COLO668 (cell line): Measurements from ENCODE around the gene ABTB2.
"Not testable (repeated sequence)": the region's sequence is repeated elsewhere in the genome, so short reads cannot be mapped to it uniquely, and the experiment has no call there.

Experiments
- DNase-seq: peaks from one replicate; lab custom pipeline; 2025; ENCODE audit not compliant: unreplicated experiment; lab: John Stamatoyannopoulos, UW

ABTB2 gene

DNA sequence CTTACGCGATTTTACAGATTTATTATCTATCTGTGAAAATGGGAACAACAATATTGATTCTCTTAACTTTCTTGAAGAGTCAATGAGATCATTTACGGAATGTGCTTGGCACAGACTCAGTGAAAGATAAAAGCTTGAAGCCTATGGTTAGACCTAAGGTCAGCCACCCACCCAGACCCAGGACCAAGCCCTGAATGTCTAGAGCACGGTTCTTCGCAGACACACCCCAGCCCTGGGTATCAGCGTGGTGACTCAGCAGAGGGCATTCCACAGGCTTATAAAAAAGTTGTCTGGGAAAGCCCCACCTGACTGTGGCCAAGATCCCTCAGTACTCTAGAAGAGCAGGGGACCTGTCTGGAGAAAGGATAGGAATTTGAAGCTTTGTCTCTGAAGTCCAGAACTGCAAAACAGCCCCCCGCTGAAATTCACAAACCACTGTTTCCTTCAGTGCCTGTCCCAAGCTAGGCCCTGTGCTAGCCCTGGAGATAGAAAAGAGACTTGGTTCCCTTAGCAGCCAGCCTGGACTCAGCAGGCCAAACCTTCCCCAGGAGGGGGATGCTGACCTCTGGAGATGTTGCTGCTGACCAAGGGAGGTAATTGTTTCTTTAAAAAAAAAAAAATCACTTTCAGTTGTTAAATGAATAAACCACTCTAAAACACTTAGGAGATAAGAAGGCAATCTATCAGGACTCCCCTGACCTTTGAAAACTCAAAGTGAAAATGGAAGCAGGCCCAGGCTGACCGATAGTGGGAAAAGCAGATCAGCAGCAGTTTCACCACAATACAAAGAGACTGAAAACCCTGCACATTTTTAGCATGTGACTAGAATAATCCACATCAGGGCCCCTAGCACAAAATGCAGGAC lies 114.0 kb downstream of the ABTB2 start:
- DNase-seq, result no peak

DNA sequence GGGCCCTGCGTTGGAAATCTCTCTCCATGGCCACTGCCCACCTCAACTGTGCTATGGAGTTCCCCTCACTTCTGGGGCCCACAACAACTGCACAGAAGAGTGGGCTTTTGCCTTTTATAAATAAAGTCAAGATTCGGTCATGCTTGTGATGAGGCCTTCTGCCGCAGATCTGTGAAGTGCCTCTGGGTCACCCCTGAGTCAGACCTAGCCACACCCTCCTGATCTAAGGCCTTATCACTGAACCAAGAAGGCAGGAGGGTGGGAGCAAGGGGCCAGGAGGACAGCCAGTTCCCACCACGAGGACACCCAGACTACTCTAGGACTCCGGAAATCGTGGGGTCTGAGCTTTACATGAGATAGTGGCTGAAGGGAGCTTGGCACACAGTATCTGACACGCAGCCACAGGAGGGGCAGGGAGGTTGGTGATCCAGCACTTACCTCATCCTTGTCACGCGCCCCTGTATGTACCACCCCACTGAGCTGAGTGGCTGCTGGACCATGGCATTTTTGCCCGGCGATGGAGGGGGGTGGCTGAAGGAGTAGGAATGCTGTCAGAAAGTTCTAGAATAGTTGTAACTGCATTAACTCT lies 115.7 kb downstream of the ABTB2 start:
- no peak for DNase-seq

DNA sequence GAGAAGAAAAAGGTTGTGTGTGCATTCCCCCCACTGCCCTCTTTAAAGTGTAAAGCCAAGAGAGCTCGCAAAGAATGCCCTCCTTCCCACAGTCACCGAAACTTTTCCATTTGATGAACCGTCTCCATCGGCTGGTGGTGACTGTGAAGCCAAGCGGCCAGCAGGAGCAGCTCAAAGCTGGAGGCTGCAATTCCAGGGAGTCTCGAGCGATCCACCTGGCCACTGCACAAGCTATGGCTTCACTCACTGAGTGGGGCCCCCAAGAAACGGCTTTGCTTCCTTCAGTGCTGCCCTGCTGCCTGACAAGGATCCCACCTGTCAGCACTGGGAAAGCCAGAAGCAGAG lies 117.7 kb downstream of the ABTB2 start:
- DNase-seq, result no peak

DNA sequence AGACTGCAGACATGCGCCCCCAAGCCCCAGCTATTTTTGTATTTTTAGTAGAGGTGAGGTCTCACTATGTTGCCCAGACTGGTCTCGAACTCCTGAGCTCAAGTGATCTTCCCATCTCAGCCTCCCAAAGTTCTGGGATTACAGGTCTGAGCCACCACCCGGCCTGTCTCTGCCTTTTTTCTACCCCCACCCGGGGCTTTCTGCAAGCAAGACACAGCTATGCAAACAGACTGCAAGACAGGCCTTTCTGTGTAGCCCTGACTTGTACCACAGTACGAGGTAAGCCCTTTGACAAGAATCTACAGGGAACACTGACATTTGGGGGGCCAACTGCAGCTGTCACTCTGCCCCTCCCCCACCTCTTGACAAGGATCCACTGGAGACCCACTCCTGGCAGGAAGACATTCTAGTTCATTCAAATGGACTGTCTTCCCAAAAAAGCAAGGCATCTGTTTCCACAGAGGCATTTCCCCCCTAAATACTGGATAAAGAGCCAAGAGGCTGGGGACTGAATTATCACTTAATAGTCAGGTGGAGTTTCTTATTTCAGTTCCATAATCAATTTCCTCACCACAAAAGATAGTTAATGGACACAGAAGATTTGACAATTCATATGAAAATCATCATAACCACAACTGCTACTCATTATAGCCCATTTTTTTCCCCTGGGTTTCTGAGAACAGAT lies 118.2 kb downstream of the ABTB2 start:
- DNase-seq, result no peak

DNA sequence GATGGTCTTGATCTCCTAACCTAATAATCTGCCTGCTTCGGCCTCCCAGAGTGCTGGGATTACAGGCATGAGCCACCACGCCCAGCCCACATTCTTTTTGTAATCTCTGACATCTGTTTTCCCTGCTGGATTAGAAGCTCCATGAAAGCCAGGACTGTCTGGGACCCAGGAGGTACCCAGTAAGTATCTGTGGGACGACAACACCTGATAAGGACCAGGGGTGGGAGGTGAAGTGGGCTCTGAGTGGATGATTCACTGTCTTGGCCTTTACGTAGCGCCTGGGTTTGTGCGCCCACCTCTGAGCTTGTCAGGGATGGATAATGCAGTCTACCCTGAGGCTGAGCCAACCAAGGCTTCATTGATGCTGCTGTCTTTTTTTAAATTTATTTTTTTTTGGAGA lies 118.8 kb downstream of the ABTB2 start:
- no peak for DNase-seq

DNA sequence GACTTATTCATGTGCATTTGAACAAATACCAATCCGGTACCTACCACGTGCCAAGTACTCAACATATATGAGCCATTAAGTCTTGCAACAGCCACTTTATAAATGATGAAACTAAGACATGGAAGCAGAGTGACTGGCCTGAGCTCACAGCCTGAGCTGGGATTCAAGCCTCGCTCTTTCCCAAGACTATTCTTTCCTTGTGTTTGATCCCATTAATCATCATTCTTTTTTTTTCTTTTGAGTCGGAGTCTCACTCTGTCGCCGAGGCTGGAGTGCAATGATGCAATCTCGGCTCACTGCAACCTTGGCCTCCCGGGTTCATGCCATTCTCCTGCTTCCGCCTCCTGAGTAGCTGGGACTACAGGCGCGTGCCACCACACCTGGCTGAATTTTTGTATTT lies 119.3 kb downstream of the ABTB2 start:
- no peak for DNase-seq

DNA sequence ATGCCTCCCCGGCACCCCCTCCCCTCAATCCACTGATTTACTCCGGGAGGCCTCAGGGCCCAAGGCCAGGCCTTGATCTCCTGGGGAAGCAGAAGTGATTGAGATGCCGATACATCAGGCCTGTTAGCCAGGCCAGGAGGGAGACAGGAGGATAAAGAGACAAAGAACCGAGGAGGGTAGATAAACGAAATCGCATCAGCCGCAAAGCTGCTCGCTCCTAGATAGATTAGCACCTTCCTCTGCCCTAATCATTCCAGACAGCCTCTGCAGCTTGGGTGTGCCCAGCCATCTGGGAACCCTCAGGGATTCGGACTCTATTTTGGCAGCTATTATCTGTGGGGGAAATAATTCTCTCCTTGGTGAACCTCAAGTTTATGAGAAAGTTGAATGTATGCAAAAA lies 121.2 kb downstream of the ABTB2 start:
- DNase-seq, result no peak

DNA sequence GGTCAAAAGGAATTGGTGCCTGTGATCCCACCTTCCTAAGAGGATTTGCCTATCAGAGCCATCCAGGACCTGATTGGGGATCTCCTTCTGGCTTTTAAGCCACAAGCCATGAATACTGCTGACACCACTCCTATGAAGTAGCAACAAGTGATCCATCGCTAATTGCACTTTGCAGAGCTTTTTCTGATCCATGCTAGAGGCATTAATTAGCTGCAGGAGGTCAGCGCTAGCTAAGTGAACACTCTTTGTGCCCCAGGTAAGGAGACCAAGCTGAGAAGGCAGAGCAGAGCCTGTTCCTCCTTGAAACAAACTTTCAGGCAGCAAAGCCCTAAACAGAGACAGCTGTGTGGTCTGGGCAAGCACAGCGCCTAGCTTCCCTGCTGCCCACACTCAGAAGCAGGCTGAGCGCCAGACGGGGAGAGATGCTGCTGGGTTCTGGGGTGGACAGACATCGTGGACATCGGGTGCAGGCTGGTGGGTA lies 122.2 kb downstream of the ABTB2 start:
- DNase-seq, result no peak

DNA sequence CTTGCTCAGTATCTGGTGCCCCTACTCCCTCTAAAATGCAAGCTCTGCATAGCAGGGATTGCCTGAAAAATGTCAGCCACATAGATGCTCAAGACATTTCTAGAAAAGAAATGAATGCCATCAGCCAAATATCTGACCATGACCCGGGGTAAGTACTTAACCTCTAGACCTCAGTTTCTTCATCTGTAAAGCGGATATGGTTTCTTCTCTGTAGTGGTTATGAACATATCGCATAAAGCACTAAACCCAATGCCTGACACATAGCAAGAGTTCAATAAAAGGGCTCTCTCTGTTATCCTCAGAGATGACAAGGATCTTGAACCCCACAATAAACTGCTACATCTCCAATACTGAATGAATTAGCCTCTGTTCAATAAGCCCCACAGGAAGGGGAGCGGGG lies 122.6 kb downstream of the ABTB2 start:
- DNase-seq, result no peak

DNA sequence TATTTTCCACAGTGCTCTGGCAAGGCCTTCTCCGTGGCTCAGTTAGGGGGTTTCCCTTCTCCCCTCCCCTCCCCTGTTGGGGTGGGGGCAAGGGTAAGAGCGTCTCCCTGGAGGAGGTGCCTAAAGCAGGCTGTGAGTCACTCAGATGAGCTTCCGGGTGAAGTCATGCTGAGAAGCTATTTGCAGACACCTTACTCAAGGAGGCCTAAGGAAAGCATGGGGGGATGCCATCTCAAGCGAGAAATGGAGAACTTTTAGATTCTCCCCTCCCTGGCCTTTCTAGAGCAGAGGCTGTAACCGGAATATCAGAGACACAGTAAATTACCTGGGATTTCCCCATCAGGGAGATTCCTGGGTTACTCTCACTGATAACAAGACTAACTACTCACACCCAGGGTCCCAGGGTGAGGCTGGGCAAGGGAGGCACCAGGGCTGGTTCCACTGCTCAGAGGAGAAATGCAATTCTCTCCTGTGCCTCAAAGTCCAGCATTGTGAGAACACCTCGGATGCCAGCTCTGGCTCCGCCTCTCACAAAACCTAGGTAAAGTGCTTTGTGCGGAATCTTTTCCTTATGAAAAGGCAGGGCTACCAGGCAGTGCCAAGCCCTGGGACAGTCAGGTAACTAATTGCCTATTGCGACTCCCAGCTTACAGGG lies 123.6 kb downstream of the ABTB2 start:
- DNase-seq, result no peak

DNA sequence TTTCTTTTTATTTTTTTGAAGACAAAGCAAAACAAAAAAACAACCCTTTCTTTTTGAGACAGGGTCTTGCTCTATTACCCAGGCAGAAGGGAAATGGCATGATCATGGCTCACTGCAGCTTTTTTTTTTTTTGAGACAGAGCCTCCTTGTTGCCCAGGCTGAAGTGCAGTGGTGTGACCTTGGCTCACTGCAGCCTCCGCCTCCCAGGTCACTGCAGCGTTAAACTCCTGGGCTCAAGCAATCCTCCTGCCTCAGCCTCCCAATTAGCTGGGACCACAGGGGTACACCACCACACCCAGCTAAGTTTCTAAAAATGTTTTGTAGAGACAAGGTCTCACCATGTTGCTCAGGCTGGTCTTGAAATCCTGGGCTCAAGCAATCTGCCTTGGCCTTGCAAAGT lies 124.6 kb downstream of the ABTB2 start:
- no peak for DNase-seq

DNA sequence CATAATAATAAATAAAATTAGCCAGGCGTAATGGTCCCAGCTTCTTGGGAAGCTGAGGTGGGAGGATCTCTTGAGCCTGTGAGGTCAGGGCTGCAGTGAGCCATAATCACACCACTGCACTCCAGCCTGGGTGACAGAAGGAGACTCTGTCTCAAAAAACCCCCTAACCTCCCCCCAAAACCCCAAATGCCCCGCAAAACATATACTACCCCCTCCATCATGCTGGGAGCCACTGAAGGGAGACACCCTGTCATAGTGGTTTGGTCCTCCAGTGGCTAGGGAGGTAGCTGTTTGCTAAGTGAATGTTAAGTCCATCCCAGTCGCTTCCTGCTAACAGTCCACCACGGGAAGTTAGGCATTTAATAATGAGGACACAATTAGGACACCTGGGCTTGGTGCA lies 125.0 kb downstream of the ABTB2 start:
- no peak for DNase-seq

DNA sequence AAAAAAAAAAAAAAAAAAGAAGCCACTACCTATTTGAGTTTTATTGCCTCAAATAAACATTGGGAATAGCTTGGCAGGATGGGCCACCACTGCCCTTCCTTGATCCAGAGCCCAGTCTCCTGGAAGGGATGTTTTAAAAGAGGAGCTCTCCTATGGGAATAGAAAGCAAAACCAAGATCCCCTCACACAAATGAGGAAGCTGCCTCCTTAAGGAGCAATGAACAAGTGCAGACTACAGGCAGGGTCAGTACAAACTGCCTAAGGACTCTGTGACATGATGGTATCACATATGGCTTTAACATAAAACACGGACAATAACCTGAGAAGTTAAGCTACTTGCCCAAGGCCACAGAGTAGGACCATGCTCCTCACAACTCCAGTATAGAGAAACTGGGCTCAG lies 131.6 kb downstream of the ABTB2 start:
- no peak for DNase-seq

DNA sequence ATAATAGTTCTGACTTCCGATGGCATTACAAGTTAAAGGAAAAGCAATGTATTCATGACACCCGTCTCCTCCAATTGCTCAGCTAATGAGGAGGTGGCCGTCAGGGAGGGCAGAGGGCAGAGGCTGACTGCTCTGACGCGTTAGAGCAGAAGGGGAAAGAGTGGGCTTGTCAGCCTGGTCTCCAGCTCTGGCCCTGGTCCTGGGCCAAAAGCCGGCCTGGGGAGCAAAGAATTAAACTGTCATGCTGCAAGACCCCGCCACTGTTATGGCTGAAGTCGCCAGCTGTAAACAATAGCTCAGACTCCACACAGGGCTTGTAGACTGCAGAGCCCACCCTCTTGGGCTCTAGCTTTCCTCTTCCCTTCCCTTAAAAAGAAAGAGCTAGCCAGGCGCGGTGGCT lies 132.7 kb downstream of the ABTB2 start:
- no peak for DNase-seq

DNA sequence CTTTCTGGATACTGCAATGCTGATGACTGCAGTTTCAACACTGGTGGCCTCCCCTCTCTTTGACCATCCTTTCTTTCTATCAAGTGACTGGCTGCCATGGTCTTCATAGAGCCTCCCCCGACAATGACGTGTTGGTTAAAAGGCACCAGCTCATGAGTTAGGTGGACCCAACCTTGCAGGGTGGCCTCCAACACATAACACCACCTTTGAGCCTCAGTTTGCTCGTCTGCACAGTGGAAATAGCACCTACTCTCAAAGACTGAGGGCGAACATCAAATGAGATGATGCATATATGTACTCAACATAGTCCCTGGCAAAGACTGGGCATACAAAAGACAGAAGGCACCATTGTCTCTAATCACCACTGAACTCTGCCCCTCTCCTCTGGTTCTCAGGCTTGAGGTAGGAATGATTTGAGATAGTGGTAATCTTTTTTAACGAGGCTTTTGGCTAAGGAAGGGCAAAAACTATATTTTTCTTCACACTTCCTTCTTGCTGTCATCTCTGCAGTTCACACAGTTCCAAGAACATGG lies 133.3 kb downstream of the ABTB2 start:
- no peak for DNase-seq

DNA sequence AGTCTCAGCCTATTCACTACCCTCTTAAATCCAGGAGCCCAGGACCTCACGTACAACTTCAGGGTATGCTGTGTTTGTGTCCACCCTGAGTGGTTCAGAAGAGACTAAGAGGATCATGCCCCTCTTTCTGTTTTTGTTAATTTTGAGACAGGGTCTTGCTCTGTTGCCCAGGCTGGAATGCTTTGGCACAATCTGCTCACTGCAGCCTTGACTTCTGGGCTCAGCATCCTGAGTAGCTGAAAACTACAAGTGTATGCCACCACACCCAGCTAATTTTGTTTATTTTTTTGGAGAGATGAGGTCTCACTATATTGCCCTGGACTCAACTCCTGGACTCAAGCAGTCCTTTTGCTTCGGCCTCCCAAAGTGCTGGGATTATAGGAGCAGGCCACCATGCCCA lies 133.9 kb downstream of the ABTB2 start:
- DNase-seq, result no peak

DNA sequence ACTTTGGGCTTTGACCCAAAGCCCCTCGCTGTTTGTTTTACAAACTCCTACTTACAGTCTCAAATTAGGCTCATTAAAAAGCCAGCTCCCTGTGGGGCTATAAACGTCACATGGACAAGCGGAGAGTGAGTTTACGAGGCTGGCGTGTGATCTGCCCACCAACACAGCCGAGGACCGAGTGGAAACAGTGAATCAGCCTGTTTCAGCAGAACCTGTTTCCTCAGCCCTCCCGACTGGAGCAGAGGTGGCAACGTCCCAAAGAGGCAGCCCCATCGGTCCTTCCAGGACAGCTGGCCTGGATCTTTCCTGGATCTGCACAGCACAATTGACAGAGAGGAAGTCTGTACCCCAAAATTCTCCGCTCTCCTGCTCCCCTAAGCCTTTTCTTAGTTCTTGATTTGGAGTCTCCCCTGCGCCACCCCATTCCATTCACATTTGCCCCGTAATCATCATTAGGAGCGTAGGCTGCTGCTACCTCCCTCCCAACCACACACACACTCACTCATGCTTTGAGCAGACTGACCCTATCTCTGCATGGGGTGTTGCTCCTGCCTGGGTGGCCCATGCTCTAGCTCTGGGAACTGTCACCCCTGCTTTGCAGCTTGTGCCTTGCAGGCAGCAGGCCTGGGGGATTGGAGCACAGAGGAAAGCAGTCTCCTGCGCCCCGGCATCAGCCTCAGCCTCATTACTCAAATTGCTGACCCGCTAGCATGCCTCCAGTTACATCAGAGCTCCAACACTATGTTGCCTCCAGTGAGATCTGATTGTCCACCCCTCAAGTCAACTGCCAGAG lies 134.6 kb downstream of the ABTB2 start:
- DNase-seq, result no peak

DNA sequence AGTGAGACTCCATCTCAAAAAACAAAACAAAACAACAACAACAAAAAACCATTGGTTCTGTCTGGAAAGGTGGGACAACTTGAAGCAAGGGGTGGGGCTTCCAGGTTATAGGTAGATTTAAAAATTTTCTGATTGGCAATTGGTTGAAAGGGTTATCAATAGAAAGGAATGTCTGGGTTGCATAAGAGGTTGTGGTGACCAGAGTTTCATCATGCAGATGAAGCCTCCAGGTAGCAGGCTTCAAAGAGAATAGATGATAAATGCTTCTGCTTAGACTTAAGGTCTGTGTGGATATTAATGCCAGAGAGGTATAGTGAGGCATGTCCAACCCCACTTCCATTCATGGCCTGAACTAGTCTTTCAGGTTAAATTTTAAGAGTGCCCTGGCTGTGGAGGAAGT lies 135.8 kb downstream of the ABTB2 start:
- no peak for DNase-seq

DNA sequence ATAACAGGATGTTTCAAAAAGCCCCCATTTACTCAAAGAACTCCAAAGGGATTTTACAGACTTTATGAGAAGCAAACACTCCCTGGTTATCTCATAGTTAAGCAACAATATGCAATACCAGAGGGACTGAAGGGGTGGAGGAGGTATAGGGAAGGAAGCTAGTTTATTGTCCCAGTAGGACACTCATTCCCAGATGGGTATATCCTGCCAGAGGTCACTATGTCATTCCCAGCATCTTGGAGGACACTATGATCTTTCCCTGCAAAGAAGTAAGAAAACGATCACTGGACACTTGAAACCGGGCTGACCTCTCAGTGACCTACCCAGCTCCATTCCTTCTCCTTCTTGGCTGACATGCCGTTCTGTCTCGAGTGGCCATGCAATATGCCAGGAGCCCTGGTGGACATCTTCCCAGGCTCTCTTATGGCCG lies 137.9 kb downstream of the ABTB2 start:
- no peak for DNase-seq

DNA sequence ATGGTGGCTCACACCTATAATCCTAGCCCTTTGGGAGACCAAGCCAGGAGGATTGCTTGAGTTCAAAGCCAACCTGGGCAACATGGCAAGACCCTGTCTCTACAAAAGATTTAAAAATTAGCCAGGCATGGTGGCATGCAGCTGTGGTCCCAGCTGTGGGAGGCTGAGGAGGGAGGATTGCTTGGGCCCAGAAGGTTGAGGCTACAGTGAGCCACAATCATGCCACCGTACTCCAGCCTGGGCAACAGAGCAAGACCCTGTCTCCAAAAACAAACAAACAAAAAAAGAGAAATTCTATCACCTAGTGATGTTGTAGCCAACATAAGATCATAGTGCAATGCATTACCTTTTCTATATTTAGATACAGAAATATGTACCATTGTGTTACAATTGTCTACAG lies 138.5 kb downstream of the ABTB2 start:
- no peak for DNase-seq

DNA sequence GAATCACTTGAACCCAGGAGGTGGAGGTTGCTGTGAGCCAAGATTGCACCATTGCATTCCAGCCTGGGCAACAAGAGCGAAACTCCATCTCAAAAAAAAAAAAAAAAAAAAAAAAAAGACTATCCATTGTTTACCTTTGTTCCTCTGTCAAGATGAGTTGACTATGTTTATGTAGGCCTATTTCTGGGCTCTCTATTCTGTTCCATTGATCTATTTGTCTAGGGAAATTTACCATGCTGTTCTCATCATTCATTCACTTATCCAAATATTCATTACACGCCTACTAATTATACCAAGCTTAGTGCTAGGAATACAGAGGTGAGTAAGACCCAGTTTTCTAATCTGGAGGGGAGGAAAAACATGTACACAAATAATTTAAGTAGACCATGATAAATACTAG lies 139.1 kb downstream of the ABTB2 start:
- not testable (repeated sequence) for DNase-seq
